GM18868 (cell line): ENCODE measurements around the gene S100PBP.
"Not testable (repeated sequence)": the region's sequence is repeated elsewhere in the genome, so short reads cannot be mapped to it uniquely, and the experiment has no call there.

Source experiments
- ATAC-seq: cut with Tn5 transposase; IDR thresholded peaks from one replicate; pipeline ENCODE4 v1.9.1; 2021; ENCODE audit warnings: mild to moderate bottlenecking, moderate library complexity; ENCODE audit not compliant: unreplicated experiment

S100PBP gene

DNA sequence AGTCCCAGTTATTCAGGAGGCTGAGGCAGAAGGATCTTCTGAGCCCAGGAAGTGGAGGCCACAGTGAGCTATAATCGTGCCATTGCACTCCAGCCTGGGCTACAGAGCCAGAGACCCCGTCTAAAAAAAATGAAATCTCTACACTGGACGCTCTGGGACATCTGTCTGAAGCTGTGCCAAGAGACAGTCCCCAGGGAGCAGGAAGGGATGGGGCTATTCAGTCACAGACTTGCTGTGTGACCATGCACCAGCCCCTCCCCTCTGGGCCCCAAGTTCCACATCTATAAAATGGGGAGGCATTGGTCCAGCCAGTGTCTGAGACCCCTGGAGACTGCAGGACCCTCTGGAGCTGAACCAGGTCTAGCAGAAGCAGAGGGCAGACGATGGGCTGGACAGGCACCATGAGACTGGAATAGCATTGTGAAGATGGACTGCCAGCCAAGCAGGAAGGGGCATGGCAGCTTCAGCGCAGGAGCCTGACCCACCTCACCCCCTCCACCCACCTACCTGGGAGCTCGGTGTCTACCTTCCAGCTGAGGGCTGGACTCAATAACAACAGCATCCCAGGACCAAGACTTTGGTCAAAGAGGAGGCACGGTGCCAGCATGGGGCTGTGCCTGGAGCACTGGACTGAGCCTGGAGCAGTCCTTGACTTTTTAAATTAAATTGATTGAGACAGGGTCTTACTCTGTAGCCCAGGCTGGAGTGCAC, 82.3 kb downstream of the S100PBP start:
- no peak for ATAC-seq

DNA sequence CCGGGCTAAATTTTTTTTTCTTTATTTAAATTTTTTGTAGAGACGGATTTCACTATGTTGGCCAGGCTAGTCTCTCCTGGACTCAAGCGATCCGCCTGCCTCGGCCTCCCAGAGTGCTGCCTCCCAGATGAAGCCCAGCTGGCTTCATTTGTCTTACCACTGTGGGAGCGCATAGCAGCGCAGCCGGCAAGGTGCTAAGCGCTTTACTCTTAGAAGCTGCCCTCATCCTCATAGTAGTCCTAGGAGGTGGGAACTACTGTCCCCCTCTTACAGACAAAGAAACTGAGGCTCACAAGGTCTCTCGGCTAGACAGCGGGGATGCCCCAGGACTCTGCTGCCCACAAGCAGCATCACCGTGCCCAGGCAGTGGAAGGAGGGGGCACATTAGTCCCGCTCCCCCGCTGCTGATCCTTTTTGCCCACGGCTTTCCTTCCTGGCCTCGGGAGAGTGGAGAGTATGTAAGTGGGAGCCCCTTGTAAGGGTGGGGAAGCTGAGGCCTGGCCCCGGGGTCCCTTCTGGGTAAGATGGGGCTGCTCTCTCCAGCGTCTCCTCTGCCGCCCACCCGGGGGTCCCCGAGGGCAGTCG, 83.0 kb downstream of the S100PBP start:
- no peak for ATAC-seq

DNA sequence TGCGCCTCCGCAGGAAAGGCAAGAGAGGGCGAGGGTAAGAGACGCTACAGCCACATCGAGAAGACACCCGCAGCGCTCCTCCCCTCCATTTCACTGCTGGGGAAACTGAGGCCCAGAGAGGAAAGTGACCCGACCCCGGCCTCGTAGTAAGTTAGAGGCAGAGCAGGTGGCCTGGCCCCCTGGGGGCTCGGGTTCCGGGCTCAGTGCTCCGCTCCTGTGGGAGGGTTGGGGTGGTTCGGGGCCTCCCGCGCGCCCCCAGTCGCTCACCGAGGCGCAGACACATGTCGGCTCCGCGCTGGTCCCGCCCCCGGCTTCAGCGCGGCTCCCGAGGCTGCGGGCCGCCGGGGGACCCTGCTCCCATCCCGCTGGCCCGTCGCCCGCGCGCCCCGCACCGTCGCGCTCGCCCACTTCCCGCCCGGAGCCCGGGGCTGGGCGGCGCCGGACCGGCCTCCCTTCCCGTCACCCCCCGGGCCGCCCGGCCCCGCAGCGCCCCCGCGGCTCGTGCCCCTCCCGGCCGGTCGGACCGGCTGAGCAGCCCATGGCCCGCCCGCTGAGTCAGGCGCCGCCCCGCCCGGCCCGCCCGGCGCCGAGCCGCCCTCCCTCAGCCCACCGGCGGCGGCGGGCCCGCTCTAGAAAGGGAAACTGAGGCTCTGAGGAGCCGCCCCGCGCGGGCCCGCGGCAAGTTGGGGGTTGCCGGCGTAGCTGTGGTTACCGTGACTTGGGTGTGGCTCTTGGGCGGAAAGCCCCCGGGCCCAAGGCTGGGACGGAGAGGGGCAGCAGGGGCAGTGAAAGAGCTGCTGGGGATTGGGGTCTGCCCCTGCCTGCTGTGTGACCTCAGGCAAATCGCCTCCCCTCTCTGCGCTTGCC, 83.7 kb downstream of the S100PBP start, which contains the start of gene TMEM54:
Gene TMEM54 (minus strand): TSS at position 434 of the 867 bp plus-strand sequence. CDS start 151 bp downstream, at position 283.
- no peak for ATAC-seq

DNA sequence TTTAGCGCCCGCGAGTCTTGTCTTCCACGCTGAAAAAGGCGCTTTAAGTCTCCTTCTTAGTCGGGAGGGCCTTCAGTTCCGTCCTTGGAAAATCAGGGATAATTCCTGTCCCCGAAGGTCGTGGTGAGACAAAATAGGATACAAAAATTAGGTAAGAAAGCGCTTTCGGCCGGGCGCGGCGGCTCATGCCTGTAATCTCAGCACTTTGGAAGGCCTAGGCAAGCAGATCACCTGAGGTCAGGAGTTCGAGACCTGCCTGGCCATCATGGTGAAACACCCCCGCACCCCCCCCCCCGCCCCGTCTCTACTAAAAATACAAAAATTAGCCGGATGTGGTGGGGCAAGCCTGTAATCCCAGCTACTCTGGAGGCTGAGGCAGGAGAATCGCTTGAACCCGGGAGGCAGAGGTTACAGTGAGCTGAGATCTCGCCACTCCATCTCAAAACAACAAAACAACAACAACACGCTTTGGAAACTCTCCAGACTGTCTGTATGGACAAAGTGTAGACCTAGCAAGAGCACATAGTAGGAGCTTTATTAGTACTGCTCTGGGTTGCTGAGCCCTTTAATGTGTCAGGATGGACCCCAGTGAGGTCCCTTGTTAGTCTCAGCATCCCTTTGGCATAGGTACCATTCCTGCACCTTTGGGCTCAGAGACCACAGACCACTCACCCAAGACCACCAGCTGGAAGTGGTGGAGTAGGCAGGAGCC, 84.5 kb downstream of the S100PBP start:
- no peak for ATAC-seq

DNA sequence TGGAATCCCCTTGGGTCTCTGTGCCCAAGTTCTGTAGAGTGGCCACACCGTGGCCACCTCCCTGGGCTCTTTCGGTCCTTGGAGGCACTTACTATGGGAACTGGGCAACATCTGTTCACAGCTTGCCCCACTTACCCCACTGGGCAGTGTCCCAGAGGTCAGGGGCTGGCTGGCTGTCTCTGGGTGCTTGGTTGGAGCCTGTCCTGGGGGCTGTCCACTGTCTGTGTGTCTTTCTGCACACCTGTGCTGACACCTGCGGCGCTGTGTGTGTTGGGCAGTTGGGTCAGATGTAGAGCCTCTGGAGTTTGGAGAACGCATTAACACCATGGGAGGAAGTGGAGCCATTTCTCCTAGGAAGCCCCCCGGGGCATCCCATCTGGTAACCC, 85.1 kb downstream of the S100PBP start:
- no peak for ATAC-seq

DNA sequence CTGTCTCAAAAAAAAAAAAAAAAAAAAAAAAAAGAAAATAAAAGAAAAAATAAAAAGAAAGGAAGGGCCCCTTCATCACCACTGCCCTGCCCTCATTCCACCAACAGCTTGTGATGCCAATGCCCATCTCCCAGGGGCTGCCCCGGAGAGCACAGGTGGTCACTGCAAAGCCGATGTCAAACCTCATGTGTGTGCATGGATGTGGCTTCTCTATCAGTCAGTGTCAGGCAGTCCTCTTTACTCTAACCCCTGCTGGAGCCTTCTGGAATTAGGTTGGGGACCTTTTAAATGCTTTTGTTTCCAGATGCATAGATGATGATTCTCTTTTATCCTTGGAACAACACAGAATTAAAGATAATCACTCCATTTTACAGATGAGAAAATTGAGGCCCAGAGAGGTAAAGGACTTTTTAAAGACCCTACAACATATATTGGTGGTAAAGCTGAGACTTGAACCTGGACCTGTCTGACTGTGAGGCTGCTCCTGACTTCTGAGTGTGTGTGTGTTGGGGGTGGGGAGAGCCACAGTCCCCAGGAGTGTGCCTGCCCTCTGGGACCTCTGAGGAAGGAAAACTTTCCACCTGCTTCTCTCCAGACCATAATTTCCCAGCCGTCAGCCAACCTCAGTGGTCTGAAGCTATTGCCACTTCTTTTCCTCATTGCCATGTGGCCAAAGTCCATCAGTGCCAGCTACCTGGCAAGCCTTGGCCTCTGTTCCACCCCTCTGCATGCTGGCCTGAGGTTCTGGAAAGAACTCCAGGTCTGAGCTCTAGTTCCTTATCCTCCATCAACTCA, 86.7 kb downstream of the S100PBP start:
- ATAC-seq = no peak

DNA sequence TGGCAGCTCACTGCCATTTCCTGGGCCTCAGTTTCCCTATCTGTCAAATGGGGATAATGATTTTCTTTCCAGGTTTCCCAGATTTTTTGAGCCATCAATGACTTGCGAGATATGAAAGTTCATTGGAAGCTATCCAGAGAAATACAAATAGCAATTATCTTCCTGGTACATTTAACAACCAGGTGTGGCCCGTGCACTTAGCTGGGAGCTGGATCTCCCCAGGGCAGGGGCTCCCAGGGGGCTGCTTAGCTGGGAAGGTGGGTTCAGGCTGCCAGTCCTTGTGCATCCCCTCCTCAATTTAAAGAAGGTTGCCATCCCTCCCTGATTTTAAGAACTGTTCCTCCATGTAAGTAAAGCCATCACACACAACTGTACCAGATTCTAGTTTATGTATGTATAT, 87.3 kb downstream of the S100PBP start:
- ATAC-seq = no peak

DNA sequence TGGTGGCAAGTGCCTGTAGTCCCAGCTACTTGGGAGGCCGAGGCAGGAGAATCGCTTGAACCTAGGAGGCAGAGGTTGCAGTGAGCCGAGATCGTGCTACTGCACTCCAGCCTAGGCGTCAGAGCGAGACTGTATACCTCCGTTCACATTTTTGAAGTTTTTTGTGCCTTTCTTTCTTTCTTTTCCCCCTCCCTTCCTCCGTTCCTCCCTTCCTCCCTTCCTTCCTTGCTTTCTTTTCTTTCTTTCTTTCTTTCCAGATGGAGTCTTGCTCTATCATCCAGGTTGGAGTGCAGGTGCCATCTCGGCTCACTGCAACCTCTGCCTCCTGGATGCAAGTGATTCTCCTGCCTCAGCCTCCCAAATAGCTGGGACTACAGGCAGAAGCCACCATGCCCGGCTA, 88.1 kb downstream of the S100PBP start:
- ATAC-seq = not testable (repeated sequence)

DNA sequence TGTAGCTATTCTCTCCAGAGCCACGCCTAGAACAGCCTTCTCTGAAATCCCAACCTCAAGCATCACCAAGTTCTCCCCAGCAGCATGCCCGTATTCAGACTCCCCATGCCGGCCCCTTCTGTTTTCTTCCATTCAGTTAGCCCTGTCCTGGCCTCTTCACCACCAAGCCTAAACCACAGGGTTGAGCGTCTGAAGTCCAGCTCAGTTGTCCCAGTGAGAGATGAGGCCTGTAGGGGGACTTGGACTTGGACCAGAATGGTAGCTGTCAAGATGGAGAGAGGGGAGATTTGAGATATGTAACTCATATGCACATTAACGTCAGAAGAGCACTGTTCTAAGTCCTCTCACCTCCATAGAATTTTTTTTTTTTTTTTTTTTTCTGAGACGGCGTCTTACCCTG, 89.2 kb downstream of the S100PBP start:
- no peak for ATAC-seq

DNA sequence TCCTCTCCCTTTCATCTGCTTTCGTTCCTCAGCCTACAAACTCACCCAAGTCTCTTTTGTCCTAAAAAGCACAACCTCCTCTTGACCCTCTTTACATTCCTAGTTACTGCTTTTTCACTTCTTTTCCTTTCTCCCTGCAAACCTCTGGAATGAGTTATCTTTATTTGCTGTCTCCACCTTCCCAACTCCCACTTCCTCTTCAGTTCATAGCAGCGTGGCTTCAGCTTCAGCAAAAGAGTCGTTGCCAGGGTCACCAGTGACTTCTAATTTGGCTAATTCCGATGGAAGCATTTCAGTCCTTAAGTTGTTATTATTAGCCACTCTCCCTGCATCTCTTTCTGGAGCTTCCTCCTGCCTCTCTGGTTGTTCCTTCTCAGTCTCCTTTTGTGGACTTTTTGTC, 90.0 kb downstream of the S100PBP start:
- ATAC-seq = no peak
